H1 (cell line): ENCODE results near the gene SHTN1. TPM values are rescaled to one million over a fixed set of nuclear protein-coding genes. Genes with fewer than 3 reads are reported as not detected.

ENCODE experiments used
- CTCF ChIA-PET: fragments of 300-600 bp; sonication (Branson Sonifier 250); formaldehyde crosslinking; loops from one replicate; lab custom pipeline; 2021; ENCODE audit not compliant: partially characterized antibody; lab: Charles Lee
- POLR2A ChIA-PET: fragments of 300-600 bp; sonication (Branson Sonifier 250); formaldehyde crosslinking; loops from one replicate; lab custom pipeline; 2021; ENCODE audit warnings: inconsistent platforms; ENCODE audit not compliant: partially characterized antibody; lab: Charles Lee
- DNase-seq, 2 experiments: peaks; one replicate each; pipeline versions ENCODE4 v3.0.0 to v3.0.0-alpha.2; 2010 to 2022; ENCODE audit warnings: low spot score in 2 of 2, low read depth in 1 of 2, mixed read lengths in 1 of 2
- FAIRE-seq: peaks from 2 replicates; lab custom pipeline; 2011; peaks lifted over from hg19 to GRCh38; lab: Jason Lieb, UNC
- H2AFZ ChIP-seq: 2 replicates; pipeline ENCODE4 v1.8.1; 2012; ENCODE audit warnings: low read length, inconsistent platforms
- H2AK5ac ChIP-seq: 2 replicates; pipeline ENCODE4 v1.6.1; 2013; ENCODE audit warnings: low read depth, low read length
- H2BK120ac ChIP-seq: replicated peaks from 2 replicates; pipeline ENCODE3; 2013; ENCODE audit warnings: low read depth, low read length, inconsistent platforms
- H2BK12ac ChIP-seq: 2 replicates; pipeline ENCODE4 v1.6.1; 2013; ENCODE audit warnings: low read depth, low read length
- H2BK15ac ChIP-seq: 2 replicates; pipeline ENCODE4 v1.6.1; 2013; ENCODE audit warnings: low read length
- H2BK20ac ChIP-seq: 2 replicates; pipeline ENCODE4 v1.6.1; 2013; ENCODE audit warnings: low read length
- H2BK5ac ChIP-seq: 2 replicates; pipeline ENCODE4 v1.6.1; 2013; ENCODE audit warnings: low read depth, low read length
- H3K14ac ChIP-seq: 2 replicates; pipeline ENCODE4 v1.6.1; 2013; ENCODE audit warnings: inconsistent platforms; ENCODE audit not compliant: insufficient read length
- H3K18ac ChIP-seq: 2 replicates; pipeline ENCODE4 v1.6.1; 2013; ENCODE audit warnings: low read length; ENCODE audit errors: extremely low read depth
- H3K23ac ChIP-seq: 2 replicates; pipeline ENCODE4 v1.6.1; 2013; ENCODE audit warnings: inconsistent platforms; ENCODE audit not compliant: insufficient read length
- H3K23me2 ChIP-seq: 2 replicates; pipeline ENCODE4 v1.6.1; 2013; ENCODE audit warnings: low read depth, low read length
- H3K27ac ChIP-seq: 2 replicates; pipeline ENCODE4 v1.6.1; 2011; ENCODE audit warnings: low read depth, low read length, inconsistent platforms
- H3K27me3 ChIP-seq, 4 experiments: replicated peaks in 1 of 4; 1 replicate in 1 of 4; 2 replicates in 3 of 4; pipeline versions ENCODE4 v1.6.1 to v1.8.1; 2011 to 2013; ENCODE audit warnings: low read length in 3 of 4, mild to moderate bottlenecking in 3 of 4, inconsistent platforms in 2 of 4, mixed read lengths in 2 of 4, moderate library complexity in 1 of 4; ENCODE audit not compliant: control insufficient read depth in 3 of 4, insufficient read depth in 3 of 4; ENCODE audit errors: extremely low read depth in 1 of 4
- H3K36me3 ChIP-seq, 4 experiments: 2 replicates each; pipeline versions ENCODE4 v1.6.1 to v1.8.1; 2011 to 2013; ENCODE audit warnings: mild to moderate bottlenecking in 4 of 4, low read length in 3 of 4, moderate library complexity in 2 of 4, control low read depth in 1 of 4, inconsistent platforms in 1 of 4; ENCODE audit not compliant: insufficient read depth in 4 of 4, control insufficient read depth in 2 of 4
- H3K4ac ChIP-seq: replicated peaks from 2 replicates; pipeline ENCODE3; 2013; ENCODE audit warnings: low read length, low read depth, mixed read lengths, inconsistent platforms; ENCODE audit not compliant: insufficient read length
- H3K4me1 ChIP-seq, 4 experiments: replicated peaks in 1 of 4; 1 replicate in 1 of 4; 2 replicates in 3 of 4; pipeline versions ENCODE4 v1.6.1 to v1.8.1; 2011 to 2013; ENCODE audit warnings: low read length in 3 of 4, inconsistent platforms in 2 of 4, mixed read lengths in 1 of 4; ENCODE audit not compliant: insufficient read depth in 4 of 4, control insufficient read depth in 3 of 4
- H3K4me2 ChIP-seq, 2 experiments: 2 replicates each; pipeline versions ENCODE4 v1.6.1 to v1.8.1; 2011 to 2013; ENCODE audit warnings: low read depth in 2 of 2, low read length in 2 of 2, control low read depth in 1 of 2, inconsistent platforms in 1 of 2, mild to moderate bottlenecking in 1 of 2; ENCODE audit not compliant: insufficient read depth in 1 of 2
- H3K4me3 ChIP-seq, 4 experiments: fragments of 200-600, 300-600 bp in 1 of 4; sonication (generic), shearing (Covaris generic), sonication (Bioruptor Twin) in 1 of 4; 2 replicates each; pipeline versions ENCODE4 v1.5.1 to v1.8.1; 2011 to 2016; ENCODE audit warnings: low read length in 4 of 4, low read depth in 3 of 4, control low read depth in 2 of 4, inconsistent platforms in 2 of 4, mild to moderate bottlenecking in 2 of 4, mixed read lengths in 1 of 4, moderate library complexity in 1 of 4; ENCODE audit not compliant: insufficient read depth in 2 of 4; ENCODE audit errors: extremely low read depth in 1 of 4
- H3K56ac ChIP-seq: replicated peaks from 2 replicates; pipeline ENCODE3; 2013; ENCODE audit warnings: low read depth, mild to moderate bottlenecking, mixed read lengths, low read length, inconsistent platforms; ENCODE audit not compliant: insufficient read length
- H3K79me1 ChIP-seq: 2 replicates; pipeline ENCODE4 v1.6.1; 2013; ENCODE audit warnings: low read depth, low read length, control low read depth
- H3K79me2 ChIP-seq, 2 experiments: 2 replicates each; pipeline versions ENCODE4 v1.6.1 to v1.8.1; 2012 to 2013; ENCODE audit warnings: low read length in 2 of 2, mild to moderate bottlenecking in 2 of 2, inconsistent platforms in 1 of 2; ENCODE audit not compliant: insufficient read depth in 2 of 2, control insufficient read depth in 1 of 2
- H3K9ac ChIP-seq, 4 experiments: replicated peaks in 1 of 4; 1 replicate in 1 of 4; 2 replicates in 3 of 4; pipeline versions ENCODE4 v1.6.1 to v1.8.1; 2011 to 2013; ENCODE audit warnings: low read depth in 3 of 4, low read length in 3 of 4, control low read depth in 2 of 4, mild to moderate bottlenecking in 2 of 4, moderate library complexity in 2 of 4, inconsistent platforms in 1 of 4; ENCODE audit errors: extremely low read depth in 1 of 4
- H3K9me3 ChIP-seq, 2 experiments: 2 replicates each; pipeline versions ENCODE4 v1.6.1 to v1.8.1; 2012 to 2013; ENCODE audit warnings: mild to moderate bottlenecking in 2 of 2, moderate library complexity in 2 of 2, control low read depth in 1 of 2, inconsistent platforms in 1 of 2, low read depth in 1 of 2, low read length in 1 of 2, mixed read lengths in 1 of 2; ENCODE audit not compliant: insufficient read depth in 2 of 2
- H4K20me1 ChIP-seq, 2 experiments: replicated peaks in 1 of 2; 2 replicates each; pipeline versions ENCODE3 to v1.8.1; 2011 to 2013; ENCODE audit warnings: inconsistent platforms in 2 of 2, low read length in 2 of 2, mild to moderate bottlenecking in 1 of 2; ENCODE audit not compliant: insufficient read depth in 2 of 2, control insufficient read depth in 1 of 2
- H4K5ac ChIP-seq: 2 replicates; pipeline ENCODE4 v1.6.1; 2013; ENCODE audit warnings: low read length, low read depth, mixed read lengths, inconsistent platforms; ENCODE audit not compliant: insufficient read length
- H4K8ac ChIP-seq: 2 replicates; pipeline ENCODE4 v1.8.0; 2013; ENCODE audit warnings: mild to moderate bottlenecking, moderate library complexity, low read length, inconsistent platforms; ENCODE audit not compliant: insufficient read depth; ENCODE audit errors: extremely low read depth
- H4K91ac ChIP-seq: replicated peaks from 2 replicates; pipeline ENCODE3; 2013; ENCODE audit warnings: low read length, mixed read lengths, inconsistent platforms; ENCODE audit not compliant: insufficient read length
- ATF3 ChIP-seq: IDR thresholded peaks from 2 replicates; pipeline ENCODE4 v1.6.1; 2011; ENCODE audit warnings: low read depth, mild to moderate bottlenecking, low read length; ENCODE audit not compliant: insufficient read depth
- BCL11A ChIP-seq, 2 experiments: IDR thresholded peaks; one replicate each; pipeline ENCODE4 v1.6.1; 2011; ENCODE audit warnings: low read depth in 2 of 2, low read length in 2 of 2, mild to moderate bottlenecking in 2 of 2
- CBX5 ChIP-seq: fragments of 300-800, 300-1000 bp; sonication (generic); IDR thresholded peaks from 2 replicates; pipeline ENCODE4 v1.7.1; 2016; ENCODE audit warnings: antibody characterized with exemption, low read length, low read depth
- CTCF ChIP-seq, 3 experiments: IDR thresholded peaks; 1 replicate in 2 of 3; 2 replicates in 1 of 3; pipeline versions ENCODE4 v1.5.1 to v1.6.1; 2011; ENCODE audit warnings: low read length in 3 of 3, mild to moderate bottlenecking in 3 of 3, inconsistent platforms in 2 of 3, low read depth in 1 of 3, moderate library complexity in 1 of 3; ENCODE audit not compliant: insufficient read depth in 1 of 3; ENCODE audit errors: control extremely low read depth in 1 of 3
- JUN ChIP-seq: IDR thresholded peaks from 2 replicates; pipeline ENCODE4 v1.6.1; 2011; ENCODE audit warnings: low read depth, mild to moderate bottlenecking, improper control_type of control experiment, low read length
- NANOG ChIP-seq: IDR thresholded peaks from 2 replicates; pipeline ENCODE4 v1.6.1; 2011; ENCODE audit warnings: low read length, low read depth, mild to moderate bottlenecking, inconsistent platforms; ENCODE audit not compliant: insufficient read depth, poor library complexity, severe bottlenecking
- POU5F1 ChIP-seq: IDR thresholded peaks from 2 replicates; pipeline ENCODE4 v1.6.1; 2011; ENCODE audit warnings: low read depth, mild to moderate bottlenecking, low read length, moderate library complexity
- RAD21 ChIP-seq, 2 experiments: IDR thresholded peaks in 1 of 2; conservative IDR thresholded peaks in 1 of 2; 2 replicates each; pipeline ENCODE4 v1.6.1; 2011; ENCODE audit warnings: low read depth in 2 of 2, low read length in 2 of 2, improper control_type of control experiment in 1 of 2, inconsistent platforms in 1 of 2, mild to moderate bottlenecking in 1 of 2, moderate library complexity in 1 of 2
- SP1 ChIP-seq: IDR thresholded peaks from 2 replicates; pipeline ENCODE4 v1.6.1; 2011; ENCODE audit warnings: low read depth, low read length
- TBP ChIP-seq: IDR thresholded peaks from 2 replicates; pipeline ENCODE4 v1.6.1; 2011; ENCODE audit warnings: low read depth, low read length, improper control_type of control experiment
- WGBS, 2 experiments: shearing (Covaris generic) in 1 of 2; methylation state at CpG; one replicate each; pipeline versions ENCODE4 v1.1.6 to v1.1.7; 2013 to 2015; ENCODE audit warnings: low lambda C conversion rate in 2 of 2, mixed read lengths in 2 of 2, inconsistent platforms in 1 of 2, low coverage in 1 of 2, missing lambda C conversion rate in 1 of 2; ENCODE audit not compliant: insufficient replicate concordance in 2 of 2, insufficient coverage in 1 of 2, insufficient read length in 1 of 2; ENCODE audit errors: extremely low coverage in 1 of 2, missing lambda C conversion rate in 1 of 2; 5-methylcytosine and 5-hydroxymethylcytosine counted together
- polyA plus RNA-seq, 7 experiments: library from polyadenylated mRNA; depleted of rRNA in 3 of 7; stranded (reverse) in 5 of 7; unstranded in 2 of 7; fragments of >200 nt in 5 of 7; fragments of 200-250 nt in 2 of 7; gene quantifications; 1 replicate in 5 of 7; 2 replicates in 1 of 7; 4 replicates in 1 of 7; pipeline versions ENCODE4 v1.2.1 to v1.2.3, GENCODE V29; 2011 to 2013; ENCODE audit warnings: missing spikeins in 2 of 7, mixed read lengths in 2 of 7
- total RNA-seq: library from RNA; stranded (reverse); fragmentation: NEBNext Ultra II Directional; extraction: Animal tissue kit (Norgen Biotek cat#: 25700); gene quantifications from 2 replicates; pipeline ENCODE4 v1.2.1, GENCODE V29; 2021

The SHTN1 gene
- total and polyA plus RNA-seq, 2 of the 8 experiments (the other 6 are each of a cell fraction or from before 2014, with no cell fraction given), result 3.3 to 12.7 TPM

DNA sequence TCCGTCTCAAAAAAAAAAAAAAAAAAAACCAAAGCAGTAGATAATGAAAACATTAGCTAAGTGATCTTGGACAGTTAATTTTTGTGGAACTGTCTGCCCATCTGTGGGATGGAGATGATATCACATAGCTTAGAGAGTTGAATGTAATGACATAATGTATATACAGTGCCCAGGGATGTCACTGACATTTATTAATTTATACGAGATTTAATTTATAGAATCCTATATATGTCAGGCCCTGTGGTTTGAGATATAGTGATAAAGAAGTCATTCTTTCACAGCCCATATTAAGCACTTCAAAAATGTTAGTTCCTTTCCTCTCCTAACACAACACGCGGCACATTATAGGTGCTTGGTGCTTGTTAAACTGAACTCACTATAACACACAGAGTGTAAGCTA, 151.7 kb downstream of the SHTN1 start:
- no peak overlapping the region for H2BK120ac ChIP-seq
- no peaks in the 10 kb centered on the region for H3K9me3 ChIP-seq
- no peaks in the 10 kb centered on the region for H3K79me2 ChIP-seq
- no peak overlapping the region for H3K18ac ChIP-seq
- peaks cover 0 to 11% (median 2%) of the 10 kb centered on the region in 4 experiments; a peak in 2 of 7 replicates for H3K27me3 ChIP-seq
- no peak overlapping the region for H3K14ac ChIP-seq
- no peaks in the 10 kb centered on the region for H4K20me1 ChIP-seq
- H3K4me2 ChIP-seq, result no peak overlapping the region
- DNase-seq (no peak), FAIRE-seq (no peak)
- H4K91ac ChIP-seq, result no peak overlapping the region
- no peak overlapping the region for H2BK20ac ChIP-seq
- peaks cover 14% of the 10 kb centered on the region for H3K23me2 ChIP-seq
- H3K23ac ChIP-seq, result no peak overlapping the region
- ChIA-PET POLR2A (interaction anchor here (1.3 kb wide), 1 partner anchor 16 kb away, joined by 4 read pairs; no protein-coding TSS in a partner anchor), CTCF (interaction anchor here (0.6 to 1.5 kb wide), 4 partner anchors 21 to 313 kb away, joined by 3 to 5 read pairs (median 3); no protein-coding TSS in a partner anchor)
- H4K5ac ChIP-seq, result no peak overlapping the region
- no peaks in the 10 kb centered on the region for H3K79me1 ChIP-seq
- H3K36me3 ChIP-seq, result no peaks in the 10 kb centered on the region
- no peak overlapping the region for H4K8ac ChIP-seq
- H3K56ac ChIP-seq, result no peak overlapping the region
- WGBS, 2 experiments, result 85% methylated on average over 3 of the region's 4 CpGs; no CpG with 5 or more reads in 1 of the 2 experiments
- H3K4ac ChIP-seq, result no peak overlapping the region
- no peak overlapping the region for H2BK12ac ChIP-seq
- H2AFZ ChIP-seq, result no peak overlapping the region
- no peak overlapping the region for H2BK15ac ChIP-seq
- H3K4me1 ChIP-seq, result peaks cover 6 to 12% (median 9%) of the 10 kb centered on the region in 4 experiments; a peak in 5 of 7 replicates
- no peak overlapping the region for H2BK5ac ChIP-seq
- H3K27ac ChIP-seq, result no peak overlapping the region
- no peak overlapping the region for H2AK5ac ChIP-seq
- no peak overlapping the region for H3K4me3 ChIP-seq
- no peak overlapping the region for H3K9ac ChIP-seq
- TF ChIP-seq CTCF (IDR thresholded peaks at IDR 0.05; ENCODE audit: control extremely low read depth in 1 of 3, insufficient read depth in 1 of 3, low read depth in 1 of 3, low read length in 3 of 3), result no peak
- no peak for TF ChIP-seq POU5F1
- no peak for TF ChIP-seq BCL11A (IDR thresholded peaks at IDR 0.05; ENCODE audit: low read depth in 2 of 2, low read length in 2 of 2)
- TF ChIP-seq NANOG, result no peak
- TF ChIP-seq RAD21 (IDR thresholded peaks at IDR 0.05 in 1 of 2, conservative IDR thresholded peaks at IDR 0.05 in 1 of 2; ENCODE audit: low read depth in 2 of 2, low read length in 2 of 2), result no peak
- TF ChIP-seq JUN, result no peak
- TF ChIP-seq ATF3, result no peak
- TF ChIP-seq SP1, result no peak
- no peak for TF ChIP-seq CBX5
- no peak for TF ChIP-seq TBP
